Activated naive CD4-positive, alpha-beta T cell treated with anti-CD3 and anti-CD28 coated beads for 36 hours (primary cell): Measurements from ENCODE around the gene NR2E3. TPM values are rescaled to one million over a fixed set of nuclear protein-coding genes. Genes with fewer than 3 reads are reported as not detected.
"Not testable (repeated sequence)": the region's sequence is repeated elsewhere in the genome, so short reads cannot be mapped to it uniquely, and the experiment has no call there.

Source experiments
- CTCF ChIA-PET: fragments of 350-600 bp; sonication (Branson Sonifier 250); formaldehyde crosslinking; loops from one replicate; lab custom pipeline; 2021; ENCODE audit warnings: antibody characterized with exemption; lab: Charles Lee
- DNase-seq: peaks from one replicate; pipeline ENCODE4 v3.0.0-alpha.2; 2020
- H3K27ac Mint-ChIP-seq: one replicate; pipeline ENCODE4 v1.8.0; 2021; ENCODE audit warnings: mild to moderate bottlenecking, mixed read lengths
- H3K27me3 Mint-ChIP-seq: one replicate; pipeline ENCODE4 v1.8.0; 2021; ENCODE audit warnings: low read depth, mixed read lengths
- H3K36me3 Mint-ChIP-seq: one replicate; pipeline ENCODE4 v1.8.0; 2021; ENCODE audit warnings: low read depth, mixed read lengths
- H3K4me1 Mint-ChIP-seq: one replicate; pipeline ENCODE4 v1.8.0; 2021; ENCODE audit warnings: low read depth, mixed read lengths
- H3K4me3 Mint-ChIP-seq: one replicate; pipeline ENCODE4 v1.8.0; 2021; ENCODE audit warnings: mild to moderate bottlenecking, moderate library complexity, mixed read lengths
- H3K9me3 Mint-ChIP-seq: one replicate; pipeline ENCODE4 v1.8.0; 2021; ENCODE audit warnings: mixed read lengths
- intact Hi-C: fragments of 100-400 bp; cut with micrococcal nuclease; formaldehyde crosslinking; loops from one replicate; pipeline ENCODE4 v1.15.1; 2023
- total RNA-seq, 2 experiments: library from RNA; stranded (reverse); gene quantifications; one replicate each; pipeline ENCODE4 v1.2.3, GENCODE V29; 2021

The NR2E3 gene
- total RNA-seq, 2 experiments from 2014 or later = not detected

- intact Hi-C loops = no loop called here
- Mint-ChIP-seq H3K4me3 (no peak overlapping the region), H3K36me3 (peaks cover 74% of the 10 kb centered on the region), H3K27me3 (no peaks in the 10 kb centered on the region), H3K4me1 (no peaks in the 10 kb centered on the region), H3K27ac (no peak overlapping the region), H3K9me3 (peaks cover 38% of the 10 kb centered on the region)
- no peak for DNase-seq
- CTCF ChIA-PET = no interaction called here
Observed at GRCh38 chr15:71825021-71825730, 14.8 kb downstream of the NR2E3 start.

DNA sequence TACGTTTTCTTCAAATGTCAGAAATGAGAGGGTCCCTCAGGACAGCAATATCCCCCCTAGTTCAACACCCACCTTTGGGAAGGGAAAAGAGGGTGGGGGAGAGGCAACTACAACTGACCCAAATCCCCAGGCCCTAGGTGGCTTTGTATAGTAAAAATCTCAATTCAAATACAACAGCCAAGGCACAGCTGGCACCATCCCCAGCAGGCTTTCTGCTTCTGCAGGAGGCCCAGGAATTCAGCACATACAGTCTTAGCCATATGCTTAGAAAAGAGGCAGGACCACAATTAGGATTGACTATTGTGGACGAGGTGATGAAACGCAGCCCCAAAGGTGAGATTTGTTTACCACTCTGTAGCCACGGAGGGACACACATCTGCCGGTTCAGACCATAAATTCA, 15.8 kb downstream of the NR2E3 start:
- DNase-seq = no peak
- H3K27ac Mint-ChIP-seq = no peak overlapping the region
- H3K4me1 Mint-ChIP-seq = no peaks in the 10 kb centered on the region
- H3K36me3 Mint-ChIP-seq = peaks cover 75% of the 10 kb centered on the region
- intact Hi-C loops = no loop called here
- no peaks in the 10 kb centered on the region for H3K27me3 Mint-ChIP-seq
- CTCF ChIA-PET = no interaction called here
- peaks cover 31% of the 10 kb centered on the region for H3K9me3 Mint-ChIP-seq
- no peak overlapping the region for H3K4me3 Mint-ChIP-seq

GRCh38 chr15:71830981-71831380, 20.6 kb downstream of the NR2E3 start:
- no peak overlapping the region for H3K27ac Mint-ChIP-seq
- H3K4me1 Mint-ChIP-seq = no peaks in the 10 kb centered on the region
- CTCF ChIA-PET = interaction anchor here (0.6 kb wide), 1 partner anchor 611 kb away, joined by 3 read pairs; no protein-coding TSS in a partner anchor
- peaks cover 45% of the 10 kb centered on the region for H3K36me3 Mint-ChIP-seq
- no peaks in the 10 kb centered on the region for H3K9me3 Mint-ChIP-seq
- H3K4me3 Mint-ChIP-seq = no peak overlapping the region
- H3K27me3 Mint-ChIP-seq = no peaks in the 10 kb centered on the region
- intact Hi-C loops = no loop called here
- DNase-seq = no peak

GRCh38 chr15:71841563-71841962, 31.2 kb downstream of the NR2E3 start:
- CTCF ChIA-PET = no interaction called here
- intact Hi-C loops = no loop called here
- peaks cover 12% of the 10 kb centered on the region for H3K4me1 Mint-ChIP-seq
- H3K36me3 Mint-ChIP-seq = peaks cover 5% of the 10 kb centered on the region
- no peaks in the 10 kb centered on the region for H3K9me3 Mint-ChIP-seq
- H3K4me3 Mint-ChIP-seq = no peak overlapping the region
- no peak for DNase-seq
- H3K27me3 Mint-ChIP-seq = no peaks in the 10 kb centered on the region
- no peak overlapping the region for H3K27ac Mint-ChIP-seq

- DNase-seq = no peak
- Mint-ChIP-seq H3K9me3 (no peaks in the 10 kb centered on the region), H3K27ac (no peak overlapping the region), H3K36me3 (peaks cover 16% of the 10 kb centered on the region), H3K4me3 (no peak overlapping the region), H3K27me3 (no peaks in the 10 kb centered on the region), H3K4me1 (peaks cover under 1% of the 10 kb centered on the region)
- CTCF ChIA-PET = interaction anchor here (0.6 kb wide), 1 partner anchor 303 kb away, joined by 3 read pairs; no protein-coding TSS in a partner anchor
- intact Hi-C loops = no loop called here
Observed at GRCh38 chr15:71844916-71845315, 34.6 kb downstream of the NR2E3 start.

- no peaks in the 10 kb centered on the region for H3K4me1 Mint-ChIP-seq
- H3K36me3 Mint-ChIP-seq = peaks cover 12% of the 10 kb centered on the region
- DNase-seq = no peak
- CTCF ChIA-PET = no interaction called here
- no peaks in the 10 kb centered on the region for H3K27me3 Mint-ChIP-seq
- no peak overlapping the region for H3K4me3 Mint-ChIP-seq
- intact Hi-C loops = no loop called here
- H3K27ac Mint-ChIP-seq = no peak overlapping the region
- no peaks in the 10 kb centered on the region for H3K9me3 Mint-ChIP-seq
Observed at GRCh38 chr15:71853543-71853942, 43.2 kb downstream of the NR2E3 start.

- H3K4me3 Mint-ChIP-seq, H3K4me1 Mint-ChIP-seq, H3K27me3 Mint-ChIP-seq, intact Hi-C loops, DNase-seq, H3K9me3 Mint-ChIP-seq, H3K27ac Mint-ChIP-seq, CTCF ChIA-PET: not testable (repeated sequence)
- H3K36me3 Mint-ChIP-seq = peaks cover 21% of the 10 kb centered on the region
Observed at GRCh38 chr15:71858232-71858631, 47.9 kb downstream of the NR2E3 start.
